Mucosa of gallbladder (tissue), 1 donor: Measurements from ENCODE around the gene AMPD2. TPM values are rescaled to one million over a fixed set of nuclear protein-coding genes. Genes with fewer than 3 reads are reported as not detected.
"Not testable (repeated sequence)": the region's sequence is repeated elsewhere in the genome, so short reads cannot be mapped to it uniquely, and the experiment has no call there.

ENCODE experiments used
- DNase-seq: peaks from one replicate; pipeline ENCODE4 v3.0.0-alpha.2; 2020; ENCODE audit warnings: low spot score
- total RNA-seq: library from RNA; stranded (reverse); gene quantifications from one replicate; pipeline ENCODE4 v1.2.1, GENCODE V29; 2021
- donor health status: DM: no; HTN: no; CAD: no.

The AMPD2 gene
- total RNA-seq, 1 donor from 2014 or later, result 171 TPM

DNA sequence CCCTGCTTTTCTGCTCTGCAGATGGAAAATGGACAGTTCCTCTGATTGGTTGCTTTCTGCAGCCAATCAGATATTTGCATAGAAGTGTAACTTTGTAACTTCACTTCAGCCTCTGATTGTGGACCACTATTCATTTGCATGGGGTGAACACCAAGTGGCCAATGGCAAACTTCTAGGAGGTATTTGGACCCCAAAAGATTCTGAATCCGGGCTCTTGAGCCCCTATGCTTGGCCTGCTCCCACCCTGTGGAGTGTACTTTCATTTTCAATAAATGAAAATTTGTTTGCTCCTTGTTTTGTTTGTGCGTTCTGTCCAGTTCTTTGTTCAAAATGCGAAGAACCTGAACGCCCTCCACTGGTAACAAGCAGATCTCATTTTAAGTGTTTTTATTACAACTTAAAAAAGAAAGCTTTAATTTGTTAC is 29.9 kb downstream of the AMPD2 start:
- DNase-seq, result no peak

GRCh38 chr1:109650609-109651008 is 31.0 kb downstream of the AMPD2 start:
- DNase-seq, result no peak

GRCh38 chr1:109652402-109652801 is 32.8 kb downstream of the AMPD2 start:
- no peak for DNase-seq

DNA sequence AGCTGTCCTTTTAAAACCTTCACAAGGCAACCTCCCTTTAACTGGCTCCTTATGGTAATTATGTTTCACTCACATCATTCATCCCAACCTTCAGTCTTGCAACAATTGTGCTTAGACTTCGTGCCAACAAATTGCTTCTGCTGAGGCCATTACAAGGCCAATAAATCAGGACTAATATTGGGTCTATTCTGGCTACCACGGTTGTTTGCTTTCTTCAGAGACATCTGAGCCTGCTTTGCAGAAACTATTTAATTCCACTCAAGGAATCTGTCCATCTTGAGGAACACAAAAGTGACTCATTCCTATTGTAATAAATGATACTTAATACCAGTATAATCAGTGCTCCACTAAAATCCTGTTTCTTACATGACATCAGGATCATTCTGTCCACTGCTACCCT is 33.7 kb downstream of the AMPD2 start:
- DNase-seq, result no peak

DNA sequence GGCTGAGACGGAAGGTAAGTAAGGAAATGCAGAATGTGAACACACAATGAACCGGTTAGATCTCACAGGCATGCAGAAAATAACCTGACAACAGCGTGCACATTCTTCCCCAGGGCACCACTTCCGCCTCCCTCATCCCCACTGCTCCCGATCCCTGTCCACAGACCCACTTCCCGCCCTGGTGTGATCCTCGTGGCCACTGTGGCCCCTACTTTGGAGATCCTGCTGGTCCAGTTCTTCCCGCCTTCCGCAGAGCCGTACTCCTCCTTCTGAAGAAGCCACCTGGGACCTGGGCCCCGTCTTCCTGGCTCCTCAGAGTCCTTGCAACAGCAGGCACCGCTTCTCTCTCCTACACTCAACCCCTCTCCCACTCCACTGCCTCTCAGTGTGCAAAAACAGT is 34.9 kb downstream of the AMPD2 start:
- no peak for DNase-seq

DNA sequence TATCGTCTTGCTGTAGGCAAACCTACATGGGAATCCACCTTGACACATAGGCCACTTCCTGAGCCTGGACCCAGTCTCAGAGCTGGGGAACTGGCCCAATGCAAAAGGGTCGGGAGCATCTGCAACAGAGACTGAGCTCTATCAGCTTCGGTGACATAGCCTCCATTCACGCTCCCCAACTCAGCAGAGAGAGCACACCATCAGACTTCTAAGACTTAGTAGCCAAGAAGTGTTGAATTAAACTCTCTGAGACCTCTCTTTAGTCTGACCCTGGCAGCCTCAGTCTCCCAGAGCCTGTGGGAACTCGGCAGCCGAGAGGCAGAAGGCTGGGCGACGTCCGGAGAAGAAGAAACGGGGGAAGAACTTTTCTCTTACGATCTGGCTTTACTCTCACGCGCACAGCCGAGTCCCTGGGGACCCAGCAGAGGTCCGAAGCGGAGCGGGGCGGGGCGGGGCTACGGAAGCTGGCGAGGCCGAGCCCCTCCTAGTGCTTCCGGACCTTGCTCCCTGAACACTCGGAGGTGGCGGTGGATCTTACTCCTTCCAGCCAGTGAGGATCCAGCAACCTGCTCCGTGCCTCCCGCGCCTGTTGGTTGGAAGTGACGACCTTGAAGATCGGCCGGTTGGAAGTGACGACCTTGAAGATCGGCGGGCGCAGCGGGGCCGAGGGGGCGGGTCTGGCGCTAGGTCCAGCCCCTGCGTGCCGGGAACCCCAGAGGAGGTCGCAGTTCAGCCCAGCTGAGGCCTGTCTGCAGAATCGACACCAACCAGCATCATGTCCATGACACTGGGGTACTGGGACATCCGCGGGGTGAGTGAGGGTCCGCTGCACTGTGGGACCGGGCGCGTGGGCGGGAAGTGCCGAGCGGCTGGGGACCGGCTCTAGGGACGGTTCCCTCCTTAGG is 36.2 kb downstream of the AMPD2 start, which contains the start of gene GSTM4:
Gene GSTM4, plus strand, starts transcription at position 485 of the 905 bp plus-strand sequence. Its CDS starts 291 bp downstream, at position 776.
- peak; percentile 87 for DNase-seq

- no peak for DNase-seq
These were observed 37.8 kb downstream of the AMPD2 start for GRCh38 chr1:109657395-109657794.

DNA sequence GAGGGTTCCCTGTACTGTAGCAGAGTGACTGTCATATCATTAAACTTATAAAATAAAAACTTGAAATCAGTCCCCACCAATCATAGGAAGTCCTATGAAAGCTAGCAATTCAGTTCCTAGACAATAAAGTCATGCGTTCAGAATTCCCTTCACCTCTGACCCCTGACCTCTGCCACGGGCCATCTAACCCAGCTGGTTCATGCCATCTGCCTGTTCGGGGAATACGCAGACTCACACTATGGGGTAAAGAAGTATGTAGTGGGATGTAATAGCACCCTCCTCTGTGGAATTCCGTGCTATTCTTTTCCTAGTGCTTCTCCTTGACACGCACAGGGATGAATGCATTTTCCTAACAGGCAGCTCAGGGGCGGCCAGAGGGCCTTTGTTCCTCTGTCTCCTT is 38.3 kb downstream of the AMPD2 start:
- DNase-seq, result no peak

- DNase-seq, result no peak
These were observed 39.0 kb downstream of the AMPD2 start for GRCh38 chr1:109658533-109659042.

- DNase-seq, result no peak
These were observed 39.5 kb downstream of the AMPD2 start for GRCh38 chr1:109659145-109659544.

GRCh38 chr1:109659997-109660690 is 40.5 kb downstream of the AMPD2 start:
- DNase-seq, result no peak

- not testable (repeated sequence) for DNase-seq
These were observed 41.0 kb downstream of the AMPD2 start for GRCh38 chr1:109660691-109661026.

- no peak for DNase-seq
These were observed 41.8 kb downstream of the AMPD2 start for GRCh38 chr1:109661391-109661790.

- DNase-seq, result no peak
These were observed 45.0 kb downstream of the AMPD2 start for GRCh38 chr1:109664671-109665070.

DNA sequence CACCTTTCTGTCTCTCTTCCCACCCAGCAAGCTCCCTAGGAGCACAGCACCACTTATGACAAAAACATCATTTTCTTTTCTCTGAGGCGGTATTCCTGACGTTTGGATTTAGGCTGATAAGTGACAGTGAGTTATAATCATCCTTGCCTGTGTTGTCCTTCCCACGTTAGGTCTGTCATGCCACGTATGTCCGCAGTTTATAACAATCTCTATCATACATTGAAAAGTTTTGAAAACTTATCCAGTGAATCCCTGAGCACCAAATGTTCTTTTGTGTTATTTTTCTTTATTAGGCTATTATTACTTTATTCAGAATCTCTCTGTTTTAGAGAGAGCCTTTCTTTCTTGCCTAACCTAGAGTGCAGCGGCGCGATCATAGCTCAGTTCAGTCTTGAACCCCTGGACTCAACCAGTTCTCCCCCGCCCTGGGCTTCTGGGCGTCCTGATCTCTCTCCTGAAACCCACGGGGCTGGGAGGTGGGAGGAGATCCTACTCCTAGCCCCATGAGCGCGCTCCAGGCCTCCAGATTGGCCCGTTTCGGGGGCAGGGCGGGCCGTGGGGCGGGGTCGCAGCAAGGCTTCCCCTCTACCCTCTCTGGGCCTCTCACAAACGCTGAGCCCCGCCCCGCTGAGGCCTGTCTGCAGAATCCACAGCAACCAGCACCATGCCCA is 48.0 kb downstream of the AMPD2 start, which contains the start of gene GSTM2:
Gene GSTM2, plus strand, starts transcription at position 606 of the 671 bp plus-strand sequence. Its CDS starts 59 bp downstream, at position 665.
- DNase-seq, result peak; percentile 87

DNA sequence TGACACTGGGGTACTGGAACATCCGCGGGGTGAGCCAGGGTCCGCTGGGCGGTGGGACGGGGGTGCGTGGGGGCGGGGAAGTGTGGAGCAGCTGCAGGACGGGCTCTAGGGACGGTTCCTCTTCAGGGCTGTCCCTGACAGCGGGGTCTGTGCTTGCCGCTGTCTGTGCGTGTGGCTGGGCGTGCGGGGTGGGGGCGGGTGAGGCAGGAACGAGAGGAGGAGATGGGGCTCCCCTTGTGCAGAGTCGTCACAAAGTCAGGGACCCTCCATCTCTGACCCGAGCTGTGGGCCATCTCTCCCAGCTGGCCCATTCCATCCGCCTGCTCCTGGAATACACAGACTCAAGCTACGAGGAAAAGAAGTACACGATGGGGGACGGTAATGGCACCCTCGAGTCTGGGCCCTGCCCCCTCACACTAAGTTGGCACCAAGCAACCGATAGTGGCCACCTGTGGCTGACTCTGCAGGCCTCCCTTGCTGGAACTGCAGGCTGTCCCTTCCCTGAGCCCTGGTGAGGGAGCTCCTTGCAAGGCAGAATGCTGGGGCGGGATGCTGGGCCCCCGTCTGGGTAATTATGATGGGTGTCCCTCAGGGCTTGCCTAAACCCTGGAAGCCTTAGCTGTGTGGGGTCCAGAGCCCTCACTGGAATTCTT is 48.6 kb downstream of the AMPD2 start:
- no peak for DNase-seq

DNA sequence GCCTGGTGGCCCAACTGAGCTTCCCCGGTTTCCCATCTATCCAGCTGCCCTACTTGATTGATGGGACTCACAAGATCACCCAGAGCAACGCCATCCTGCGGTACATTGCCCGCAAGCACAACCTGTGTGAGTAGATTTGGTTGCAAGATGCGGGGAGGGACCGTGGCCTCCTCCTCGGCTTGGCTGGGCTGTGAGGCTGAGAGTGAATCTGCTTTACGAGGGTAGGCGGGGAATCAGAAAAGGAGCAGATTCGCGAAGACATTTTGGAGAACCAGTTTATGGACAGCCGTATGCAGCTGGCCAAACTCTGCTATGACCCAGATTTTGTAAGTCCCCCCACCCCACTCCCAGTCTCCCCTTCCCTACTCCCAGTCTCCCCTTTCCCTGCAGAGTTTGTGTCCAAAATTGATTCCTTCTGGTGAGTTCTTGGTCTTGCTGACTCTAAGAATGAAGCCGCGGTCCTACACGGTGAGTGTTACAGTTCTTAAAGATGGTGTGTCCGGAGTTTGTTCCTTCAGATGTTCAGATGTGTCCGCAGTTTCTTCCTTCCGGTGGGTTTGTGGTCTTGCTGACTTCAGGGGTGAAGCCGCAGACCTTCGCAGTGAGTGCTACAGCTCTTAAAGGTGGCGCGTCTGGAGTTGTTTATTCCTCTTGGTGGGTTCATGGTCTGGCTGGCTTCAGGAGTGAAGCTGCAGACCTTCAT is 49.8 kb downstream of the AMPD2 start:
- no peak for DNase-seq

- not testable (repeated sequence) for DNase-seq
These were observed 50.3 kb downstream of the AMPD2 start for GRCh38 chr1:109669949-109670302.

DNA sequence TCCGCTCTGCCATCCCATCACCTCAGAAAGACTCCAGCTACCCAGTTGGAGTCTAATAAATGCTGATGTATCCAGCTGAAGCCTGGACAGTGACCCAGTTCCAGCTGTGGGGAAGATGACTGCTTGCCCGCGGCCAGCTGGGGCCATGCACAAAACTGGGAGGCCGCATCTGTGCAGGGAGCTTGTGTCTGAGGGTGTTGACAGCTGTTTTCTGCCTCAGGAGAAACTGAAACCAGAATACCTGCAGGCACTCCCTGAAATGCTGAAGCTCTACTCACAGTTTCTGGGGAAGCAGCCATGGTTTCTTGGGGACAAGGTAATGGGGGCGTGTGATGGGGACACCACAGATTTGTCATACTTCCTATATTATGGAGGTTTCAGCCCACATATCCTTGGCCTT is 51.4 kb downstream of the AMPD2 start:
- no peak for DNase-seq

- not testable (repeated sequence) for DNase-seq
These were observed 54.2 kb downstream of the AMPD2 start for GRCh38 chr1:109673861-109674260.
